ENCODE measurements around the gene TMEM79.

GRCh38 chr1:156338180-156338976 lies 54.3 kb downstream of the TMEM79 start, which contains the start of the genes CCT3 and TSACC:
- TF ChIP-seq EZH2 (IDR thresholded peaks at IDR 0.05; ENCODE audit: borderline replicate concordance), result no peak
- TF ChIP-seq CTCF (IDR thresholded peaks at IDR 0.05; ENCODE audit: poor library complexity), result no peak

Measured in hepatocyte (in vitro differentiated cells).